Activated CD4-positive, alpha-beta T cell treated with anti-CD3 and anti-CD28 coated beads, Interleukin-2, amount 10 ng/mL, durations not matched to agents 24 days and 14 days (primary cell): ENCODE results near the gene MRPL53. TPM values are rescaled to one million over a fixed set of nuclear protein-coding genes. Genes with fewer than 3 reads are reported as not detected.
"Not testable (repeated sequence)": the region's sequence is repeated elsewhere in the genome, so short reads cannot be mapped to it uniquely, and the experiment has no call there.

Experiments
- DNase-seq: peaks from one replicate; pipeline ENCODE4 v3.0.0; 2022
- H3K27ac Mint-ChIP-seq: one replicate; pipeline ENCODE4 v1.8.0; 2022; ENCODE audit warnings: mild to moderate bottlenecking, mixed read lengths
- H3K27me3 Mint-ChIP-seq: one replicate; pipeline ENCODE4 v1.8.0; 2022; ENCODE audit warnings: mixed read lengths
- H3K36me3 Mint-ChIP-seq: one replicate; pipeline ENCODE4 v1.8.0; 2022; ENCODE audit warnings: low read depth, mild to moderate bottlenecking, mixed read lengths
- H3K4me1 Mint-ChIP-seq: one replicate; pipeline ENCODE4 v1.8.0; 2021; ENCODE audit warnings: mixed read lengths
- H3K4me3 Mint-ChIP-seq: one replicate; pipeline ENCODE4 v1.8.0; 2022; ENCODE audit warnings: mild to moderate bottlenecking, moderate library complexity, mixed read lengths
- H3K9me3 Mint-ChIP-seq: one replicate; pipeline ENCODE4 v1.8.0; 2021; ENCODE audit warnings: mixed read lengths
- intact Hi-C: fragments of 100-400 bp; cut with micrococcal nuclease; formaldehyde crosslinking; loops from one replicate; pipeline ENCODE4 v1.15.1; 2023
- total RNA-seq: library from RNA; stranded (reverse); gene quantifications from 2 replicates; pipeline ENCODE4 v1.2.3, GENCODE V29; 2022

The MRPL53 gene
- total RNA-seq, 1 donor from 2014 or later, result 115 TPM

GRCh38 chr2:74458938-74459363, 13.5 kb downstream of the MRPL53 start:
- DNase-seq, result peak; percentile 77
- H3K27me3 Mint-ChIP-seq, result no peaks in the 10 kb centered on the region
- intact Hi-C loops, result loop anchor here (1.0 to 5.0 kb wide), 3 partner anchors 13 to 1227 kb away; partner anchors contain the start of genes ALMS1, CCT7, MRPL53 and PRADC1
- H3K4me3 Mint-ChIP-seq, result peak overlapping the region; percentile 100
- H3K27ac Mint-ChIP-seq, result peak overlapping the region; percentile 100
- H3K36me3 Mint-ChIP-seq, result peaks cover 50% of the 10 kb centered on the region
- peaks cover 54% of the 10 kb centered on the region for H3K4me1 Mint-ChIP-seq
- H3K9me3 Mint-ChIP-seq, result no peaks in the 10 kb centered on the region

GRCh38 chr2:74458132-74458937, 14.1 kb downstream of the MRPL53 start, which contains the start of gene WBP1:
Gene WBP1 (plus strand): TSS chr2:74458438. CDS start chr2:74458603, 165 bp downstream.
- Mint-ChIP-seq H3K4me3 (peak within 1 kb of the TSS; percentile 100), H3K27ac (peak within 1 kb of the TSS; percentile 100), H3K9me3 (no peaks in the 10 kb centered on the region), H3K36me3 (peaks cover 48% of the 10 kb centered on the region), H3K4me1 (peaks cover 54% of the 10 kb centered on the region), H3K27me3 (no peaks in the 10 kb centered on the region)
- peak; percentile 99 for DNase-seq
- intact Hi-C loops, result loop anchor here (1.0 to 5.0 kb wide), 3 partner anchors 14 to 1226 kb away; partner anchors contain the start of genes ALMS1, CCT7, MRPL53 and PRADC1

- Mint-ChIP-seq H3K9me3 (no peaks in the 10 kb centered on the region), H3K4me1 (peaks cover 56% of the 10 kb centered on the region), H3K36me3 (peaks cover 41% of the 10 kb centered on the region)
Measured at GRCh38 chr2:74457549-74458131, 14.8 kb downstream of the MRPL53 start.

GRCh38 chr2:74457129-74457548, 15.3 kb downstream of the MRPL53 start:
- peaks cover 60% of the 10 kb centered on the region for H3K4me1 Mint-ChIP-seq
- peak overlapping the region; percentile 100 for H3K4me3 Mint-ChIP-seq
- H3K27ac Mint-ChIP-seq, result peak overlapping the region; percentile 100
- DNase-seq, result no peak
- no peaks in the 10 kb centered on the region for H3K9me3 Mint-ChIP-seq
- intact Hi-C loops, result loop anchor here (1.0 to 5.0 kb wide), 3 partner anchors 8 to 1225 kb away; partner anchors contain the start of genes ALMS1, CCT7, MOGS and PRADC1
- no peaks in the 10 kb centered on the region for H3K27me3 Mint-ChIP-seq
- peaks cover 38% of the 10 kb centered on the region for H3K36me3 Mint-ChIP-seq

More at GRCh38 chr2:74457549-74458131, 14.8 kb downstream of the MRPL53 start:
- DNase-seq, result peak; percentile 93
- Mint-ChIP-seq H3K27me3 (no peaks in the 10 kb centered on the region), H3K27ac (peak overlapping the region; percentile 100), H3K4me3 (peak overlapping the region; percentile 100)
- intact Hi-C loops, result loop anchor here (1.0 to 5.0 kb wide), 4 partner anchors 8 to 1225 kb away; partner anchors contain the start of genes ALMS1, CCT7, MOGS and MRPL53

- H3K9me3 Mint-ChIP-seq, result no peaks in the 10 kb centered on the region
- peaks cover 30% of the 10 kb centered on the region for H3K36me3 Mint-ChIP-seq
- intact Hi-C loops, result loop anchor here (1.0 to 5.0 kb wide), 9 partner anchors 15 to 1223 kb away; partner anchors contain the start of genes ALMS1, AUP1, C2orf81 and CCT7
- peak; percentile 100 for DNase-seq
- H3K4me1 Mint-ChIP-seq, result peaks cover 57% of the 10 kb centered on the region
- peak within 1 kb of the TSS; percentile 97 for H3K27ac Mint-ChIP-seq
- no peaks in the 10 kb centered on the region for H3K27me3 Mint-ChIP-seq
- peak within 1 kb of the TSS; percentile 100 for H3K4me3 Mint-ChIP-seq
Measured at GRCh38 chr2:74454654-74455511, 17.6 kb downstream of the MRPL53 start, which contains the start of gene INO80B. Gene INO80B (plus strand): TSS chr2:74455087. CDS start chr2:74455117, 30 bp downstream.

GRCh38 chr2:74450570-74451190, 21.8 kb downstream of the MRPL53 start:
- Mint-ChIP-seq H3K4me1 (peaks cover 26% of the 10 kb centered on the region), H3K9me3 (no peaks in the 10 kb centered on the region), H3K27ac (no peak overlapping the region), H3K36me3 (peaks cover 10% of the 10 kb centered on the region), H3K4me3 (no peak overlapping the region), H3K27me3 (peaks cover 6% of the 10 kb centered on the region)
- no peak for DNase-seq
- intact Hi-C loops, result no loop called here

GRCh38 chr2:74448771-74449170, 23.7 kb downstream of the MRPL53 start:
- no peak for DNase-seq
- intact Hi-C loops, result no loop called here
- Mint-ChIP-seq H3K36me3 (no peaks in the 10 kb centered on the region), H3K27ac (no peak overlapping the region), H3K9me3 (no peaks in the 10 kb centered on the region), H3K4me3 (no peak overlapping the region), H3K4me1 (peaks cover 15% of the 10 kb centered on the region), H3K27me3 (peaks cover 21% of the 10 kb centered on the region)

GRCh38 chr2:74447230-74447999, 25.1 kb downstream of the MRPL53 start:
- DNase-seq, result no peak
- Mint-ChIP-seq H3K9me3 (no peaks in the 10 kb centered on the region), H3K4me3 (no peak overlapping the region), H3K27me3 (peaks cover 26% of the 10 kb centered on the region), H3K27ac (no peak overlapping the region), H3K4me1 (peaks cover 4% of the 10 kb centered on the region), H3K36me3 (no peaks in the 10 kb centered on the region)
- intact Hi-C loops, result no loop called here

- no peak overlapping the region for H3K27ac Mint-ChIP-seq
- no peak overlapping the region for H3K4me3 Mint-ChIP-seq
- H3K36me3 Mint-ChIP-seq, result no peaks in the 10 kb centered on the region
- intact Hi-C loops, result no loop called here
- no peak for DNase-seq
- no peaks in the 10 kb centered on the region for H3K9me3 Mint-ChIP-seq
- peaks cover 41% of the 10 kb centered on the region for H3K27me3 Mint-ChIP-seq
- peaks cover 10% of the 10 kb centered on the region for H3K4me1 Mint-ChIP-seq
Measured at GRCh38 chr2:74444498-74445318, 27.8 kb downstream of the MRPL53 start.

GRCh38 chr2:74442483-74443297, 29.8 kb downstream of the MRPL53 start:
- H3K27ac Mint-ChIP-seq, intact Hi-C loops, H3K9me3 Mint-ChIP-seq, H3K36me3 Mint-ChIP-seq, DNase-seq: not testable (repeated sequence)
- peak overlapping the region; percentile 79 for H3K4me3 Mint-ChIP-seq
- H3K27me3 Mint-ChIP-seq, result peaks cover 56% of the 10 kb centered on the region
- peaks cover 11% of the 10 kb centered on the region for H3K4me1 Mint-ChIP-seq
